Immature natural killer cell (primary cell): Measurements from ENCODE around the gene KCNN2. TPM values are rescaled to one million over a fixed set of nuclear protein-coding genes. Genes with fewer than 3 reads are reported as not detected.

Experiments
- DNase-seq, 3 donors: peaks; one replicate each; pipeline ENCODE4 v3.0.0; 2022; ENCODE audit warnings: mixed read lengths in 1 of 3
- H3K27ac Mint-ChIP-seq, 6 donors: one replicate each; pipeline ENCODE4 v1.8.0; 2020; ENCODE audit warnings: mixed read lengths in 6 of 6, mild to moderate bottlenecking in 5 of 6, inconsistent platforms in 4 of 6, moderate library complexity in 3 of 6
- H3K27me3 Mint-ChIP-seq, 3 donors: one replicate each; pipeline ENCODE4 v1.8.0; 2020 to 2021; ENCODE audit warnings: low read depth in 3 of 3, mild to moderate bottlenecking in 3 of 3, mixed read lengths in 3 of 3, moderate library complexity in 3 of 3, inconsistent platforms in 1 of 3
- H3K36me3 Mint-ChIP-seq, 3 donors: one replicate each; pipeline ENCODE4 v1.8.0; 2020; ENCODE audit warnings: mixed read lengths in 3 of 3, inconsistent platforms in 2 of 3, mild to moderate bottlenecking in 2 of 3
- H3K4me1 Mint-ChIP-seq, 2 donors: one replicate each; pipeline ENCODE4 v1.8.0; 2020; ENCODE audit warnings: inconsistent platforms in 2 of 2, mild to moderate bottlenecking in 2 of 2, mixed read lengths in 2 of 2, moderate library complexity in 1 of 2
- H3K4me3 Mint-ChIP-seq, 5 donors: one replicate each; pipeline ENCODE4 v1.8.0; 2020; ENCODE audit warnings: mild to moderate bottlenecking in 5 of 5, mixed read lengths in 5 of 5, inconsistent platforms in 3 of 5, moderate library complexity in 3 of 5
- H3K9me3 Mint-ChIP-seq, 6 donors: one replicate each; pipeline ENCODE4 v1.8.0; 2020; ENCODE audit warnings: mild to moderate bottlenecking in 6 of 6, mixed read lengths in 6 of 6, inconsistent platforms in 4 of 6, moderate library complexity in 3 of 6
- polyA plus RNA-seq, 3 donors: library from polyadenylated mRNA; unstranded; fragments of 300-500 nt; fragmentation: Illumina TruSeq; gene quantifications; one replicate each; pipeline ENCODE4 v1.2.3, GENCODE V29; 2021

KCNN2 gene
- polyA plus RNA-seq, 3 donors from 2014 or later, result not detected

GRCh38 chr5:114335391-114335790 is 26.5 kb upstream of the KCNN2 start:
- H3K4me1 Mint-ChIP-seq, result no peaks in the 10 kb centered on the region
- peaks cover 0 to 9% (median 2%) of the 10 kb centered on the region in 6 donors for H3K9me3 Mint-ChIP-seq
- no peak overlapping the region for H3K4me3 Mint-ChIP-seq
- no peak for DNase-seq
- H3K36me3 Mint-ChIP-seq, result no peaks in the 10 kb centered on the region
- peaks cover 0 to 2% (median 0%) of the 10 kb centered on the region in 3 donors for H3K27me3 Mint-ChIP-seq
- no peak overlapping the region for H3K27ac Mint-ChIP-seq

GRCh38 chr5:114339108-114339507 is 22.8 kb upstream of the KCNN2 start:
- Mint-ChIP-seq H3K27ac (no peak overlapping the region), H3K9me3 (peaks cover 0 to 9% (median 6%) of the 10 kb centered on the region in 6 donors), H3K27me3 (no peaks in the 10 kb centered on the region), H3K4me3 (no peak overlapping the region), H3K4me1 (no peaks in the 10 kb centered on the region), H3K36me3 (no peaks in the 10 kb centered on the region)
- no peak for DNase-seq

DNA sequence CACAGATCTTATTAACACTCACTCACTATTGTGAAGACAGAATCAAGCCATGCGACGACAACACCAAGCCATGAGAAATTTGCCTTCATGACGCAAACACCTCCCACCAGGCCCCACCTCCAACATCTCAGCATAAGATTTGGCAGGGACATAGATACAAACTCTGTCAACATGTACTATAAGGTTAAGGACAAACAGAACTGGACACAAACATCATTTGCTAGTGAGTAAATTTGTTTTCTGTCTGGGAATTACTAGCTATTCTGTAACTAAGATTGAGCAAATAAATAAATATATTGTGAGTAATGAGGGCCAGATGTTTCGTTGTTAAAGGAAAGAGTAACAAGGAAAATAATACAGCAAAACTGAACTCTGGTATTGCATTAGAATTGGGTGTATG is 15.7 kb upstream of the KCNN2 start:
- H3K9me3 Mint-ChIP-seq, result peaks cover 0 to 5% (median 1%) of the 10 kb centered on the region in 6 donors
- no peak for DNase-seq
- H3K4me1 Mint-ChIP-seq, result no peaks in the 10 kb centered on the region
- H3K27ac Mint-ChIP-seq, result no peak overlapping the region
- no peaks in the 10 kb centered on the region for H3K27me3 Mint-ChIP-seq
- no peaks in the 10 kb centered on the region for H3K36me3 Mint-ChIP-seq
- H3K4me3 Mint-ChIP-seq, result no peak overlapping the region

- H3K27ac Mint-ChIP-seq, result no peak overlapping the region
- no peak overlapping the region for H3K4me3 Mint-ChIP-seq
- H3K27me3 Mint-ChIP-seq, result peaks cover 2 to 7% (median 3%) of the 10 kb centered on the region in 3 donors
- DNase-seq, result no peak
- H3K4me1 Mint-ChIP-seq, result no peaks in the 10 kb centered on the region
- peaks cover 0 to 10% (median 3%) of the 10 kb centered on the region in 6 donors for H3K9me3 Mint-ChIP-seq
- no peaks in the 10 kb centered on the region for H3K36me3 Mint-ChIP-seq
Measured at GRCh38 chr5:114355086-114355830, 6.6 kb upstream of the KCNN2 start.

GRCh38 chr5:114358329-114358728 is 3.5 kb upstream of the KCNN2 start:
- H3K4me3 Mint-ChIP-seq, result no peak overlapping the region
- H3K27me3 Mint-ChIP-seq, result peaks cover 2 to 12% (median 7%) of the 10 kb centered on the region in 3 donors
- no peaks in the 10 kb centered on the region for H3K4me1 Mint-ChIP-seq
- DNase-seq, result no peak
- peaks cover 0 to 10% (median 3%) of the 10 kb centered on the region in 6 donors for H3K9me3 Mint-ChIP-seq
- H3K27ac Mint-ChIP-seq, result no peak overlapping the region
- no peaks in the 10 kb centered on the region for H3K36me3 Mint-ChIP-seq

GRCh38 chr5:114360357-114360756 is 1.5 kb upstream of the KCNN2 start:
- no peak overlapping the region for H3K4me3 Mint-ChIP-seq

DNA sequence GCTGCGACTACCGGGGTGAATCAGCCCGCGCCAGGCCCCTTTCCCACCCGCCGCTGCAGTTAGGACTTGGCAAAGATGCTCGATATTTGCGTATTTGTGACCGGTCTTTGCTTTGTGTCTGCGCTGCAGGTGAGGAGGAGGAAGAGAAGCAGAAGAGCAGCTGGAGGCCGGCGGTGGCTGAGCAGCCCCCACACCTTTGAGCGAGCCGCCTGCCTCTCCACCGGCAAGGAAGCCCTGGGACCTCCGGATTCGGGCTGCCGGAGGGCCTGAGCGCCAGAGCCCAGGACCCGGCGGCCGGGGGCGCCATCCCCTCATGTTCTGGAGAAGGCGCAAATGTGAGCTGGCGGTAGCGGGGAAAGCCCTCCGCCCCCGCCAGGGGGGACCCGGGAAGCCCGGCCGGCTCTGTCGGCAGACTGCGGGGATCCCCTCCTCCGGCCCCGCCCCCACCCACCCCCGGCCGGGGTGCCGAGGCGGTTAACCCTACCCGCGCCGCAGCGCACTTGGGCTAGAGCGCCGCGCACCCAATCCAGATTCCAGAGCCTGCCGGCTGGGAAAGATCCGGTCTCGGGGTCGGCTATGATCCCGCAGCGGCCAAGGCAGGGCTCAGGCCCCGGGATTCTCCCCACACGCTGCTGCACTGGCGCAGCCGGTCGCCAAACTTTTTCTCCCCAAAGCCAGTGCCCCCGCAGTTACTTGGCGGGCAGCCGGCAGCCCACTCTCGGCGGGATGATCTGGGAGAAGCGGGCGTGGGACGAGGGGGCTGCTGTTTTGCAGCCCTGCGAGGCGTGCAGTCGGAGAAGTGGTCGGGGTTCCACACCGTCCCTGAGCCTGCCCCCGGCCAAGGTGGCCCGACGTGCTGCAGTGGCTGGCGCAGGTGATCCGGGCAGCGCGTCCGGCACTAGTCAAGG is 800 bp upstream of the KCNN2 start:
- DNase-seq, result no peak
- Mint-ChIP-seq H3K36me3 (no peaks in the 10 kb centered on the region), H3K9me3 (peaks cover 0 to 19% (median 6%) of the 10 kb centered on the region in 6 donors), H3K27me3 (peaks cover 11 to 16% (median 16%) of the 10 kb centered on the region in 3 donors), H3K4me1 (no peaks in the 10 kb centered on the region), H3K27ac (no peak overlapping the region), H3K4me3 (no peak overlapping the region)

More at GRCh38 chr5:114360357-114360756, 1.5 kb upstream of the KCNN2 start:
- peaks cover 11 to 16% (median 16%) of the 10 kb centered on the region in 3 donors for H3K27me3 Mint-ChIP-seq
- no peak overlapping the region for H3K27ac Mint-ChIP-seq
- H3K9me3 Mint-ChIP-seq, result peaks cover 0 to 19% (median 6%) of the 10 kb centered on the region in 6 donors
- H3K4me1 Mint-ChIP-seq, result no peaks in the 10 kb centered on the region
- H3K36me3 Mint-ChIP-seq, result no peaks in the 10 kb centered on the region
- DNase-seq, result no peak

DNA sequence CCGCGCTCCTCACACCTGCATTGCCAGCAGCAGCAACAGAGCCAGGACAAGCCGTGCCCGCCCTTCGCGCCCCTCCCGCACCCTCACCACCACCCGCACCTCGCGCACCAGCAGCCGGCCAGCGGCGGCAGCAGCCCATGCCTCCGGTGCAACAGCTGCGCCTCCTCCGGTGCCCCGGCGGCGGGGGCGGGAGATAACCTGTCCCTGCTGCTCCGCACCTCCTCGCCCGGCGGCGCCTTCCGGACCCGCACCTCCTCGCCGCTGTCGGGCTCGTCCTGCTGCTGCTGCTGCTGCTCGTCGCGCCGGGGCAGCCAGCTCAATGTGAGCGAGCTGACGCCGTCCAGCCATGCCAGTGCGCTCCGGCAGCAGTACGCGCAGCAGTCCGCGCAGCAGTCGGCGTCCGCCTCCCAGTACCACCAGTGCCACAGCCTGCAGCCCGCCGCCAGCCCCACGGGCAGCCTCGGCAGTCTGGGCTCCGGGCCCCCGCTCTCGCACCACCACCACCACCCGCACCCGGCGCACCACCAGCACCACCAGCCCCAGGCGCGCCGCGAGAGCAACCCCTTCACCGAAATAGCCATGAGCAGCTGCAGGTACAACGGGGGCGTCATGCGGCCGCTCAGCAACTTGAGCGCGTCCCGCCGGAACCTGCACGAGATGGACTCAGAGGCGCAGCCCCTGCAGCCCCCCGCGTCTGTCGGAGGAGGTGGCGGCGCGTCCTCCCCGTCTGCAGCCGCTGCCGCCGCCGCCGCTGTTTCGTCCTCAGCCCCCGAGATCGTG is 517 bp downstream of the KCNN2 start:
- peaks cover 0 to 19% (median 6%) of the 10 kb centered on the region in 6 donors for H3K9me3 Mint-ChIP-seq
- H3K27me3 Mint-ChIP-seq, result peaks cover 11 to 16% (median 14%) of the 10 kb centered on the region in 3 donors
- H3K27ac Mint-ChIP-seq, result no peak overlapping the region
- no peak for DNase-seq
- H3K4me1 Mint-ChIP-seq, result no peaks in the 10 kb centered on the region
- no peaks in the 10 kb centered on the region for H3K36me3 Mint-ChIP-seq
- H3K4me3 Mint-ChIP-seq, result no peak overlapping the region

DNA sequence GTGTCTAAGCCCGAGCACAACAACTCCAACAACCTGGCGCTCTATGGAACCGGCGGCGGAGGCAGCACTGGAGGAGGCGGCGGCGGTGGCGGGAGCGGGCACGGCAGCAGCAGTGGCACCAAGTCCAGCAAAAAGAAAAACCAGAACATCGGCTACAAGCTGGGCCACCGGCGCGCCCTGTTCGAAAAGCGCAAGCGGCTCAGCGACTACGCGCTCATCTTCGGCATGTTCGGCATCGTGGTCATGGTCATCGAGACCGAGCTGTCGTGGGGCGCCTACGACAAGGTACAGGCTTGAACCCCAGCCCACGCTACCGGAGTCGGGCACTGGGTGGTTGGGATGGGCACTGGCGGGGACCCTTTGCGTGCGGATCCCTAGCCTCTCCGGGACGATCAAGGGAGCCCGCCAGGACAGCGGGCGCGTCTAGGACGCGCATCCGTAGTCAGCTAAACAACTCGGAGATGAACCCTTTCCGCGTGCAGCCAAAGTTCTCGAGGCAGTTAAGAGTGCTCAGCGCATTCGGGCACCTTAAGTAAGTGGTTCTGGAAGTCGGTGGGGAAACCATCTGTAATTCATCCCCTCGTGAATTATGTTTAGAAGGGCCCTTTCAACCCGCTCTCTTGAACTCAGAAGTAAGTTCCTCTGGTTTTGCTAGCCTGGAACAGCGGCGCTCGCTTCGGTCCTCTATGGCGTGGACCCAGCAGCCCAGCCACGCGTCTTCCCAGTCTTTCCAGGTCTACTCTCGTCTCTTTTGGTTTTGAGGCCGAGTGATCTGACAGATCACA is 1.3 kb downstream of the KCNN2 start:
- H3K36me3 Mint-ChIP-seq, result no peaks in the 10 kb centered on the region
- H3K27me3 Mint-ChIP-seq, result peaks cover 11 to 16% (median 14%) of the 10 kb centered on the region in 3 donors
- no peaks in the 10 kb centered on the region for H3K4me1 Mint-ChIP-seq
- H3K9me3 Mint-ChIP-seq, result peaks cover 0 to 19% (median 6%) of the 10 kb centered on the region in 6 donors
- no peak overlapping the region for H3K4me3 Mint-ChIP-seq
- no peak overlapping the region for H3K27ac Mint-ChIP-seq
- no peak for DNase-seq

- DNase-seq, result no peak
- Mint-ChIP-seq H3K27ac (no peak overlapping the region), H3K9me3 (peaks cover 0 to 13% (median 3%) of the 10 kb centered on the region in 6 donors), H3K27me3 (peaks cover 9 to 16% (median 14%) of the 10 kb centered on the region in 3 donors), H3K36me3 (no peaks in the 10 kb centered on the region), H3K4me3 (peak overlapping the region in 1 of 5 donors; percentile 40), H3K4me1 (no peaks in the 10 kb centered on the region)
Measured at GRCh38 chr5:114363837-114364236, 2.0 kb downstream of the KCNN2 start.

DNA sequence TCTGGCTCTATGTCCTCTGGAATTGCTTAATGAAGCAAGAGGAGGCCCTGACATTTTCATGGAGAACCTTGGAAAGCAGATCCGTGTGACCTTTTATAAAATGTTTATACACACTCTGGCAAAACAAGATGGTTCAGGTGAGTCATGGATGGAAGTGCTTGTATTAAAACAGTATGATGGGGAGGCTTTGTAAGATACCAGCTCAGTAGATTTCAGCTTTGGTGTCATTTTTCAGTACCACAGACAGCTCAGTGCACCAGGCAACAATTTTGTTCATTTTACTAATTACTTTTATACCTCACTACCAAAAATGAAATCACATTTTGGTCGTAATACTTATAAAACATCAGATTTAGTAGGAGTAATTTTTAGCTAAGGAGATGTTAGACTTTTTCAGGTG is 5.2 kb downstream of the KCNN2 start:
- Mint-ChIP-seq H3K27ac (no peak overlapping the region), H3K4me1 (no peaks in the 10 kb centered on the region), H3K4me3 (no peak overlapping the region), H3K36me3 (no peaks in the 10 kb centered on the region), H3K9me3 (peaks cover 0 to 9% (median 2%) of the 10 kb centered on the region in 6 donors), H3K27me3 (peaks cover 6 to 12% (median 9%) of the 10 kb centered on the region in 3 donors)
- no peak for DNase-seq

DNA sequence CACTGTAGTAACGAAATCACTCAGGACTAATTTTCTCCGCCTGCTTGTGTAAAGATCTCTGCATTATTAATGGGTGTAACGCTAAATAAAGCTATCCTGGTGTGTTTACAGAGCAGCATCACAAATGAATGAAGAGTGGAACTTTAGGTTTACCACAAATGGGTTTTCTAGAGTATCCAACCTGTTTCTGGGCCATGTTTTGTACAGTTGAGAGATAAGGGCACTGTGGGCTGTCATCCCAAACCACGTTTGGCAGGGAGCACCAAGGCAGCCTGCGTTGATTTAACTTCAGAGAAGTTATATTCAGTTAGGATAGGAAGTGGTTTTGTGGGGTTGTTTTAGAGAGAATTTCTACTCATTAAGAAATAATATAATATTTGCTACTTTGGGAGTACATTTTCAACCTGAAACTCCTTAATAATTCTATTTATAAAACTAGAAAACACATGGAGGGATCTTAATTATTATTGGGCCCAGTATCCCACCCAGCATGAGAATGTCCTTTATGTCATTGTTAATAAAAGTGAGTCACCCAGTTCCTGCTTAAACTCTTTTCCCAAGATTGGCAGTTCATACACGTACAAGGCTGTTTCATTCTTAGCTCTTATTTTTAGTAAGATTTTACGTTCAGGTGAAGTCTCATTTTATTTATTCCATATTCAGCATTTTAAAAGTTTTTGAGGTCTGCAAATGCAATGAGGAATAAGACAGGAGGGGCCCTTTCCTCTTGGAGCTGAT is 8.0 kb downstream of the KCNN2 start:
- no peak overlapping the region for H3K4me3 Mint-ChIP-seq
- no peaks in the 10 kb centered on the region for H3K9me3 Mint-ChIP-seq
- H3K36me3 Mint-ChIP-seq, result no peaks in the 10 kb centered on the region
- H3K27ac Mint-ChIP-seq, result no peak overlapping the region
- no peaks in the 10 kb centered on the region for H3K27me3 Mint-ChIP-seq
- H3K4me1 Mint-ChIP-seq, result no peaks in the 10 kb centered on the region
- no peak for DNase-seq
